Adrenal gland (tissue), 12 donors: Measurements from ENCODE around the gene APBB2. TPM values are rescaled to one million over a fixed set of nuclear protein-coding genes. Genes with fewer than 3 reads are reported as not detected.

Experiments
- DNase-seq, 7 donors: peaks; one replicate each; pipeline ENCODE4 v3.0.0-alpha.2; 2019 to 2020
- H3K27ac ChIP-seq, 5 donors: fragments of 200-600 bp; sonication (generic) in 4 of 5; 1 replicate in 3 of 5; 2 replicates in 2 of 5; pipeline versions ENCODE4 v1.5.1 to v1.8.0; 2016 to 2020; ENCODE audit warnings: mild to moderate bottlenecking in 1 of 5
- H3K27me3 ChIP-seq: fragments of 200-600 bp; 2 replicates; pipeline ENCODE4 v1.8.0; 2021
- H3K36me3 ChIP-seq, 2 donors: fragments of 200-600 bp; replicated peaks in 1 of 2; 1 replicate in 1 of 2; 2 replicates in 1 of 2; pipeline versions ENCODE4 v1.5.1 to v1.8.0; 2018 to 2022
- H3K4me1 ChIP-seq, 2 donors: fragments of 200-600 bp; replicated peaks in 1 of 2; 1 replicate in 1 of 2; 2 replicates in 1 of 2; pipeline versions ENCODE4 v1.5.1 to v1.8.0; 2018 to 2021
- H3K4me3 ChIP-seq, 4 donors: fragments of 200-600 bp; sonication (generic) in 3 of 4; one replicate each; pipeline ENCODE4 v1.5.1; 2016 to 2018
- H3K9me3 ChIP-seq, 3 donors: fragments of 200-600 bp; sonication (generic) in 1 of 3; replicated peaks in 1 of 3; 1 replicate in 2 of 3; 2 replicates in 1 of 3; pipeline versions ENCODE4 v1.5.1 to v1.8.0; 2016 to 2021
- CTCF ChIP-seq, 6 experiments: fragments of 450-650 bp in 4 of 6; fragments of 200-600 bp in 2 of 6; sonication (generic) in 1 of 6; IDR thresholded peaks; 1 replicate in 5 of 6; 2 replicates in 1 of 6; pipeline versions ENCODE4 v1.5.1 to v1.8.0; 2016 to 2021; ENCODE audit warnings: antibody characterized with exemption in 6 of 6, mild to moderate bottlenecking in 2 of 6, moderate library complexity in 1 of 6
- POLR2A ChIP-seq, 2 donors: fragments of 450-650 bp; IDR thresholded peaks; one replicate each; pipeline ENCODE4 v1.6.1; 2017; ENCODE audit warnings: antibody characterized with exemption in 2 of 2, mild to moderate bottlenecking in 2 of 2, moderate library complexity in 1 of 2
- WGBS, 4 donors: extraction: QIAGEN DNeasy Blood & Tissue Kit in 2 of 4; methylation state at CpG; one replicate each; pipeline versions ENCODE4 v1.1.5 to v1.1.7; 2013 to 2017; 5-methylcytosine and 5-hydroxymethylcytosine counted together
- intact Hi-C, 2 donors: fragments of 100-400 bp; cut with DNase I; formaldehyde crosslinking; loops; one replicate each; pipeline versions ENCODE4 v1.14.1 to v1.15.0; 2022 to 2023
- polyA plus RNA-seq, 3 donors: library from polyadenylated mRNA; stranded (reverse); fragments of 200-250 nt in 2 of 3; fragments of 350-450 nt in 1 of 3; fragmentation: Illumina TruSeq in 1 of 3; extraction: RNeasy Lipid Tissue Mini Kit (QIAGEN cat#74804) in 1 of 3; gene quantifications; one replicate each; pipeline ENCODE4 v1.2.3, GENCODE V29; 2013 to 2014
- total RNA-seq, 9 donors: library from RNA; depleted of rRNA in 4 of 9; stranded (reverse); fragments of >200 nt in 4 of 9; fragments of 120-200 nt in 1 of 9; fragmentation: NEBNext Ultra II Directional in 1 of 9; extraction: Animal tissue kit (Norgen Biotek cat#: 25700) in 1 of 9; gene quantifications; one replicate each; pipeline versions ENCODE4 v1.1.0 to v1.2.4, GENCODE V29; 2013 to 2023
- donor health status: healthy with polysubstance abuse.
- donor health status: Bipolar disorder and iron deficiency.
- donor health status: DM: yes; HTN: yes; CAD: no.
- donor health status: DM: no; HTN: no; CAD: no.
- donor health status: DM: no; HTN: no; CAD: no.
- donor health status: DM: yes; HTN: yes; CAD: no.

The APBB2 gene
- total and polyA plus RNA-seq, 12 donors: 12.4 to 135 (median 39.7) TPM

- DNase-seq: no peak
- intact Hi-C loops: no loop called here
- WGBS, 4 donors: 78 to 83% (median 78%) methylated on average over 2 of the region's 2 CpGs
- TF ChIP-seq POLR2A (IDR thresholded peaks at IDR 0.05) (no peak), CTCF (IDR thresholded peaks at IDR 0.05) (no peak)
- Histone ChIP-seq H3K36me3 (no peaks in the 10 kb centered on the region), H3K4me1 (no peaks in the 10 kb centered on the region), H3K4me3 (no peak overlapping the region), H3K27me3 (no peaks in the 10 kb centered on the region), H3K9me3 (no peaks in the 10 kb centered on the region), H3K27ac (no peak overlapping the region)
Observed at GRCh38 chr4:40788331-40788730, 426.0 kb downstream of the APBB2 start.

GRCh38 chr4:40785727-40786126 is 428.6 kb downstream of the APBB2 start:
- Histone ChIP-seq H3K27me3 (no peaks in the 10 kb centered on the region), H3K4me1 (no peaks in the 10 kb centered on the region), H3K36me3 (no peaks in the 10 kb centered on the region), H3K27ac (no peak overlapping the region), H3K9me3 (no peaks in the 10 kb centered on the region), H3K4me3 (no peak overlapping the region)
- WGBS, 4 donors: 93 to 98% (median 96%) methylated on average over 12 of the region's 12 CpGs
- DNase-seq: no peak
- TF ChIP-seq POLR2A (IDR thresholded peaks at IDR 0.05) (no peak), CTCF (IDR thresholded peaks at IDR 0.05) (no peak)
- intact Hi-C loops: no loop called here

- Histone ChIP-seq H3K36me3 (no peaks in the 10 kb centered on the region), H3K4me1 (no peaks in the 10 kb centered on the region), H3K27ac (no peak overlapping the region), H3K4me3 (no peak overlapping the region), H3K9me3 (no peaks in the 10 kb centered on the region), H3K27me3 (no peaks in the 10 kb centered on the region)
- no peak for DNase-seq
- WGBS, 4 donors: 78 to 87% (median 85%) methylated on average over 2 of the region's 2 CpGs
- intact Hi-C loops: no loop called here
- TF ChIP-seq POLR2A (IDR thresholded peaks at IDR 0.05): no peak
- no peak for TF ChIP-seq CTCF (IDR thresholded peaks at IDR 0.05)
Observed at GRCh38 chr4:40782876-40783275, 431.5 kb downstream of the APBB2 start.

GRCh38 chr4:40778090-40778489 is 436.3 kb downstream of the APBB2 start:
- WGBS, 4 donors: 91 to 100% (median 96%) methylated on average over 1 of the region's 1 CpG
- intact Hi-C loops: no loop called here
- TF ChIP-seq POLR2A (IDR thresholded peaks at IDR 0.05): no peak
- no peak for TF ChIP-seq CTCF (IDR thresholded peaks at IDR 0.05)
- DNase-seq: no peak
- Histone ChIP-seq H3K36me3 (no peaks in the 10 kb centered on the region), H3K27me3 (no peaks in the 10 kb centered on the region), H3K27ac (no peak overlapping the region), H3K4me3 (no peak overlapping the region), H3K4me1 (no peaks in the 10 kb centered on the region), H3K9me3 (no peaks in the 10 kb centered on the region)
